IgD-negative memory B cell (primary cell): ENCODE results near the gene IL1R1. TPM values are rescaled to one million over a fixed set of nuclear protein-coding genes. Genes with fewer than 3 reads are reported as not detected.
A peak's percentile ranks its signal among the peaks of the same experiment; 100 is the strongest.

Source experiments
- H3K27ac Mint-ChIP-seq, 3 donors: one replicate each; pipeline ENCODE4 v1.8.0; 2020 to 2022; ENCODE audit warnings: mild to moderate bottlenecking in 3 of 3, mixed read lengths in 3 of 3, moderate library complexity in 1 of 3
- H3K27me3 Mint-ChIP-seq: one replicate; pipeline ENCODE4 v1.8.0; 2021; ENCODE audit warnings: mixed read lengths
- H3K36me3 Mint-ChIP-seq: one replicate; pipeline ENCODE4 v1.8.0; 2020; ENCODE audit warnings: mild to moderate bottlenecking, mixed read lengths
- H3K4me1 Mint-ChIP-seq, 3 donors: one replicate each; pipeline ENCODE4 v1.8.0; 2020 to 2022; ENCODE audit warnings: mixed read lengths in 3 of 3, mild to moderate bottlenecking in 1 of 3
- H3K4me3 Mint-ChIP-seq, 4 donors: one replicate each; pipeline ENCODE4 v1.8.0; 2020 to 2022; ENCODE audit warnings: mild to moderate bottlenecking in 4 of 4, mixed read lengths in 4 of 4, moderate library complexity in 3 of 4
- H3K9me3 Mint-ChIP-seq, 3 donors: one replicate each; pipeline ENCODE4 v1.8.0; 2020 to 2021; ENCODE audit warnings: mixed read lengths in 3 of 3, mild to moderate bottlenecking in 1 of 3
- polyA plus RNA-seq: library from polyadenylated mRNA; unstranded; fragments of 300-500 nt; fragmentation: Illumina TruSeq; gene quantifications from one replicate; pipeline ENCODE4 v1.2.3, GENCODE V29; 2021

Gene IL1R1
- polyA plus RNA-seq, 1 donor from 2014 or later, result not detected

- peaks cover 18% of the 10 kb centered on the region for H3K27me3 Mint-ChIP-seq
- no peak overlapping the region for H3K27ac Mint-ChIP-seq
- H3K4me1 Mint-ChIP-seq, result peaks cover 8 to 12% (median 10%) of the 10 kb centered on the region in 3 donors
- H3K9me3 Mint-ChIP-seq, result peaks cover 0 to 1% (median 0%) of the 10 kb centered on the region in 3 donors
- H3K4me3 Mint-ChIP-seq, result no peak overlapping the region
- no peaks in the 10 kb centered on the region for H3K36me3 Mint-ChIP-seq
These were observed 82.5 kb downstream of the IL1R1 start for GRCh38 chr2:102224824-102225739.

GRCh38 chr2:102226171-102226570, 83.6 kb downstream of the IL1R1 start:
- Mint-ChIP-seq H3K27me3 (peaks cover 20% of the 10 kb centered on the region), H3K27ac (peak overlapping the region in 1 of 3 donors; percentile 8), H3K4me3 (no peak overlapping the region), H3K9me3 (peaks cover 0 to 1% (median 0%) of the 10 kb centered on the region in 3 donors), H3K4me1 (peaks cover 8 to 12% (median 10%) of the 10 kb centered on the region in 3 donors), H3K36me3 (no peaks in the 10 kb centered on the region)

- H3K9me3 Mint-ChIP-seq, result peaks cover 0 to 1% (median 0%) of the 10 kb centered on the region in 3 donors
- H3K36me3 Mint-ChIP-seq, result no peaks in the 10 kb centered on the region
- H3K4me1 Mint-ChIP-seq, result peaks cover 8 to 12% (median 10%) of the 10 kb centered on the region in 3 donors
- H3K4me3 Mint-ChIP-seq, result peak overlapping the region in 1 of 4 donors; percentile 88
- H3K27me3 Mint-ChIP-seq, result peaks cover 20% of the 10 kb centered on the region
- peak overlapping the region in 1 of 3 donors; percentile 70 for H3K27ac Mint-ChIP-seq
These were observed 84.3 kb downstream of the IL1R1 start for GRCh38 chr2:102226612-102227391.

GRCh38 chr2:102229141-102229769, 86.7 kb downstream of the IL1R1 start:
- Mint-ChIP-seq H3K4me3 (no peak overlapping the region), H3K4me1 (peaks cover 8 to 10% (median 10%) of the 10 kb centered on the region in 3 donors), H3K9me3 (peaks cover 0 to 1% (median 0%) of the 10 kb centered on the region in 3 donors), H3K27ac (no peak overlapping the region), H3K36me3 (no peaks in the 10 kb centered on the region), H3K27me3 (peaks cover 13% of the 10 kb centered on the region)

Other genes starting within 250 kb of the IL1R1 start
- gene IL1R2, start 150.8 kb upstream of the IL1R1 start, polyA plus RNA-seq, result not detected
- not detected for gene IL1RL2, start 44.3 kb downstream of the IL1R1 start, polyA plus RNA-seq
- gene IL1RL1, start 168.8 kb downstream of the IL1R1 start, polyA plus RNA-seq, result not detected
- 2.2 TPM for gene IL18R1, start 213.1 kb downstream of the IL1R1 start, polyA plus RNA-seq